K562 (cell line): ENCODE measurements around the gene SRRT. TPM values are rescaled to one million over a fixed set of nuclear protein-coding genes. Genes with fewer than 3 reads are reported as not detected.

Experiments used
- CBFA2T2 ChIP-seq: fragments of 450-650 bp; conservative IDR thresholded peaks from 2 replicates; pipeline ENCODE4 v1.6.1; 2017; ENCODE audit warnings: mild to moderate bottlenecking
- CTBP1 ChIP-seq: fragments of 450-650 bp; IDR thresholded peaks from 2 replicates; pipeline ENCODE4 v1.6.1; 2016; ENCODE audit warnings: borderline replicate concordance
- EP300 ChIP-seq: IDR thresholded peaks from 2 replicates; pipeline ENCODE4 v1.6.1; 2012; ENCODE audit warnings: low read length, improper control_type of control experiment
- HDGF ChIP-seq: fragments of 450-650 bp; IDR thresholded peaks from 2 replicates; pipeline ENCODE4 v1.6.1; 2016
- HOXB6 ChIP-seq: fragments of 250-450 bp; sonication (Bioruptor Pico); IDR thresholded peaks from 2 replicates; pipeline ENCODE4 v1.5.1; 2022; ENCODE audit warnings: mild to moderate bottlenecking, borderline replicate concordance
- KAT2B ChIP-seq: IDR thresholded peaks from one replicate; pipeline ENCODE4 v1.6.1; 2012; ENCODE audit warnings: low read depth, mild to moderate bottlenecking, control low read depth, inconsistent platforms, low read length, moderate library complexity
- MTF1 ChIP-seq: fragments of 250-450 bp; sonication (Bioruptor Pico); IDR thresholded peaks from 2 replicates; pipeline ENCODE4 v1.9.0; 2021; ENCODE audit warnings: moderate library complexity, mild to moderate bottlenecking, inconsistent platforms, borderline replicate concordance
- PHTF2 ChIP-seq: fragments of 250-450 bp; sonication (Bioruptor Pico); IDR thresholded peaks from 2 replicates; pipeline ENCODE4 v1.5.0; 2021; ENCODE audit warnings: mild to moderate bottlenecking
- RCOR1 ChIP-seq, 2 experiments: IDR thresholded peaks; 2 replicates each; pipeline ENCODE4 v1.6.1; 2012; ENCODE audit warnings: low read depth in 2 of 2, low read length in 2 of 2, borderline replicate concordance in 1 of 2, improper control_type of control experiment in 1 of 2
- SAFB ChIP-seq: fragments of 200-400 bp; formaldehyde crosslinking; IDR thresholded peaks from 2 replicates; pipeline ENCODE4 v1.6.1; 2017; ENCODE audit warnings: low read depth, low read length, borderline replicate concordance
- TBL1XR1 ChIP-seq, 2 experiments: IDR thresholded peaks; 2 replicates each; pipeline ENCODE4 v1.6.1; 2012; ENCODE audit warnings: improper control_type of control experiment in 2 of 2, low read length in 2 of 2, mild to moderate bottlenecking in 1 of 2
- TRIM28 ChIP-seq: fragments of 450-650 bp; IDR thresholded peaks from 2 replicates; pipeline ENCODE4 v1.6.1; 2017
- YY1 ChIP-seq, 3 experiments: IDR thresholded peaks; 2 replicates each; pipeline ENCODE4 v1.6.1; 2011; ENCODE audit warnings: low read length in 2 of 3, mild to moderate bottlenecking in 2 of 3, moderate library complexity in 2 of 3, borderline replicate concordance in 1 of 3, control low read depth in 1 of 3, low read depth in 1 of 3; ENCODE audit not compliant: insufficient read depth in 3 of 3, insufficient replicate concordance in 2 of 3, control insufficient read depth in 1 of 3, insufficient read length in 1 of 3; ENCODE audit errors: extremely low read depth in 1 of 3
- ZC3H8 ChIP-seq: fragments of 450-650 bp; IDR thresholded peaks from 2 replicates; pipeline ENCODE4 v1.6.1; 2017
- ZNF124 ChIP-seq: sonication (generic); formaldehyde crosslinking; IDR thresholded peaks from 2 replicates; pipeline ENCODE4 v1.8.1; 2022; ENCODE audit warnings: missing genetic modification reagents
- ZNF165 ChIP-seq: fragments of 250-450 bp; sonication (Bioruptor Pico); IDR thresholded peaks from 2 replicates; pipeline ENCODE4 v1.4.0; 2020; ENCODE audit warnings: borderline replicate concordance
- ZNF253 ChIP-seq: fragments of 250-450 bp; sonication (Bioruptor Pico); conservative IDR thresholded peaks from 2 replicates; pipeline ENCODE4 v1.6.1; 2021; ENCODE audit warnings: mild to moderate bottlenecking
- ZNF57 ChIP-seq: fragments of 450-650 bp; formaldehyde crosslinking; IDR thresholded peaks from 2 replicates; pipeline ENCODE4 v1.4.0; 2020; ENCODE audit warnings: mild to moderate bottlenecking, moderate library complexity
- ZNF764 ChIP-seq: fragments of 250-450 bp; sonication (Bioruptor Pico); IDR thresholded peaks from 2 replicates; pipeline ENCODE4 v1.4.0; 2020; ENCODE audit warnings: low read depth, mild to moderate bottlenecking, moderate library complexity
- ZNF778 ChIP-seq: fragments of 450-650 bp; formaldehyde crosslinking; IDR thresholded peaks from 2 replicates; pipeline ENCODE4 v1.4.0; 2020; ENCODE audit warnings: mild to moderate bottlenecking, moderate library complexity
- polyA plus RNA-seq, 8 experiments: library from polyadenylated mRNA; depleted of rRNA in 4 of 8; stranded (reverse) in 5 of 8; unstranded in 3 of 8; fragments of >200 nt; fragmentation: Nextera tagmentation in 2 of 8; fragmentation: Illumina TruSeq in 1 of 8; extraction: Ambion mirVana in 2 of 8; extraction: Trizol in 1 of 8; gene quantifications; 2 replicates each; pipeline versions ENCODE4 v1.2.1 to v1.2.3, GENCODE V29; 2011 to 2014; ENCODE audit warnings: inconsistent platforms in 1 of 8, missing spikeins in 1 of 8
- total RNA-seq, 7 experiments: library from RNA; depleted of rRNA in 6 of 7; stranded (reverse); fragments of >200 nt in 6 of 7; fragmentation: Illumina TruSeq in 2 of 7; extraction: Trizol in 2 of 7; gene quantifications; 2 replicates each; pipeline versions ENCODE4 v1.2.1 to v1.2.3, GENCODE V29; 2011 to 2021; ENCODE audit warnings: low replicate concordance in 1 of 7
- TF ChIP-seq, protein P1 (sequence below): fragments of 250-450 bp; sonication (Bioruptor Pico); IDR thresholded peaks from 2 replicates; pipeline ENCODE4 v1.5.0; 2022; ENCODE audit warnings: mild to moderate bottlenecking
- TF ChIP-seq, protein P2 (sequence below): fragments of 450-650 bp; IDR thresholded peaks from 2 replicates; pipeline ENCODE4 v1.7.1; 2018; ENCODE audit warnings: mild to moderate bottlenecking, low read depth; ENCODE audit not compliant: partially characterized antibody
- TF ChIP-seq, protein P3 (sequence below): fragments of 250-450 bp; sonication (Bioruptor Pico); IDR thresholded peaks from 2 replicates; pipeline ENCODE4 v1.8.0; 2021; ENCODE audit warnings: moderate library complexity, mild to moderate bottlenecking, inconsistent platforms
- TF ChIP-seq, protein P4 (sequence below): fragments of 250-450 bp; sonication (Bioruptor Pico); IDR thresholded peaks from 2 replicates; pipeline ENCODE4 v1.6.1; 2021; ENCODE audit warnings: mild to moderate bottlenecking

SRRT gene
- total and polyA plus RNA-seq, 9 of the 15 experiments (the other 6 are each of a cell fraction or from before 2014, with no cell fraction given) = 10.3 to 263 (median 84.4) TPM

DNA sequence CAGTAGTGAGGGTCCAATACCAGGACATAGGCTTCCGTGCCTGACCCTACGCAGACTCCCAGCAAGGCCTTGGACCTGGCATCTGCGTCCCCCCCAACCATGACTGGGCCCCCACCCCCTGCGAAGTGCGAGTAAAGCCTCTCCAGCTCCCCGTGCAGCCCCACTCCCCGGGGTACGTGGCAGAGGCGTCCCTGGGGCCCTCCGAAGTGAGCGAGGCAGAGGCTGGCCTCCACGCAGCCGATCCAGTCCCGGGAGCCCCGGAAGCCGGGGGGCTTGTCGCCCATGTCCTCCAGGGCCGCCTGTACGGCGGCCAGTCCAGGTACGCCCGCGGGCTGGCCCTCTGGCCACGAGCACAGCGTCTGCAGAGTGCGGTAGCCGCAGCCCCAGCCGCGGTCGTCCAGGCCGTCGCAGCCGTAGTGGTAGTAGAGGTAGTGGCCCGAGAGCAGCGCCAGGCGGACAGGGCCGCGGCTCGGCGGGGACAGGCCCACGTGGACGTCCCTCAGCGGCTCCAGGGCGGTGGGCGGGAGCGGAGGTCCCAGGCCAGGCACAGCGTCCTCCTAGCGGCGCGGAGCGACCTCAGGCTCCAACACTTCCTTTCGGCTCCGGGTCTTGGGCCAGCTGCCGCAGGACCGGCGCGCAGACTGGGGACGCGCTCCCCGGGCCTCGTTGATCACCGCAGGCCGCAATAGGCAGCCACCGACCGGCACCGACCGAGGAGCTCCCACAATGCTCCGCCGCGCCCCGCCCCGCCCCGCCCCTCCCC lies 14.3 kb downstream of the SRRT start, which contains the start of gene UFSP1 (continued):
- no peak; the same call in 1 of the 2 replicates for TF ChIP-seq ZNF764 (CRISPR knock-in tag)
- no peak for TF ChIP-seq HOXB6 (CRISPR knock-in tag)
- TF ChIP-seq EP300 = no peak
- no peak for TF ChIP-seq ZNF57 (CRISPR knock-in tag)
- TF ChIP-seq, protein P1, sequence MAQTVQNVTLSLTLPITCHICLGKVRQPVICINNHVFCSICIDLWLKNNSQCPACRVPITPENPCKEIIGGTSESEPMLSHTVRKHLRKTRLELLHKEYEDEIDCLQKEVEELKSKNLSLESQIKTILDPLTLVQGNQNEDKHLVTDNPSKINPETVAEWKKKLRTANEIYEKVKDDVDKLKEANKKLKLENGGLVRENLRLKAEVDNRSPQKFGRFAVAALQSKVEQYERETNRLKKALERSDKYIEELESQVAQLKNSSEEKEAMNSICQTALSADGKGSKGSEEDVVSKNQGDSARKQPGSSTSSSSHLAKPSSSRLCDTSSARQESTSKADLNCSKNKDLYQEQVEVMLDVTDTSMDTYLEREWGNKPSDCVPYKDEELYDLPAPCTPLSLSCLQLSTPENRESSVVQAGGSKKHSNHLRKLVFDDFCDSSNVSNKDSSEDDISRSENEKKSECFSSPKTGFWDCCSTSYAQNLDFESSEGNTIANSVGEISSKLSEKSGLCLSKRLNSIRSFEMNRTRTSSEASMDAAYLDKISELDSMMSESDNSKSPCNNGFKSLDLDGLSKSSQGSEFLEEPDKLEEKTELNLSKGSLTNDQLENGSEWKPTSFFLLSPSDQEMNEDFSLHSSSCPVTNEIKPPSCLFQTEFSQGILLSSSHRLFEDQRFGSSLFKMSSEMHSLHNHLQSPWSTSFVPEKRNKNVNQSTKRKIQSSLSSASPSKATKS (CRISPR knock-in tag) = no peak
- TF ChIP-seq TBL1XR1 (IDR thresholded peaks at IDR 0.05; ENCODE audit: low read length in 2 of 2) = peak in 1 of 2 experiments; percentile 63; a peak in 1 of 4 replicates
- TF ChIP-seq, protein P2, sequence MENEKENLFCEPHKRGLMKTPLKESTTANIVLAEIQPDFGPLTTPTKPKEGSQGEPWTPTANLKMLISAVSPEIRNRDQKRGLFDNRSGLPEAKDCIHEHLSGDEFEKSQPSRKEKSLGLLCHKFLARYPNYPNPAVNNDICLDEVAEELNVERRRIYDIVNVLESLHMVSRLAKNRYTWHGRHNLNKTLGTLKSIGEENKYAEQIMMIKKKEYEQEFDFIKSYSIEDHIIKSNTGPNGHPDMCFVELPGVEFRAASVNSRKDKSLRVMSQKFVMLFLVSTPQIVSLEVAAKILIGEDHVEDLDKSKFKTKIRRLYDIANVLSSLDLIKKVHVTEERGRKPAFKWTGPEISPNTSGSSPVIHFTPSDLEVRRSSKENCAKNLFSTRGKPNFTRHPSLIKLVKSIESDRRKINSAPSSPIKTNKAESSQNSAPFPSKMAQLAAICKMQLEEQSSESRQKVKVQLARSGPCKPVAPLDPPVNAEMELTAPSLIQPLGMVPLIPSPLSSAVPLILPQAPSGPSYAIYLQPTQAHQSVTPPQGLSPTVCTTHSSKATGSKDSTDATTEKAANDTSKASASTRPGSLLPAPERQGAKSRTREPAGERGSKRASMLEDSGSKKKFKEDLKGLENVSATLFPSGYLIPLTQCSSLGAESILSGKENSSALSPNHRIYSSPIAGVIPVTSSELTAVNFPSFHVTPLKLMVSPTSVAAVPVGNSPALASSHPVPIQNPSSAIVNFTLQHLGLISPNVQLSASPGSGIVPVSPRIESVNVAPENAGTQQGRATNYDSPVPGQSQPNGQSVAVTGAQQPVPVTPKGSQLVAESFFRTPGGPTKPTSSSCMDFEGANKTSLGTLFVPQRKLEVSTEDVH = no peak
- no peak for TF ChIP-seq CBFA2T2
- TF ChIP-seq, protein P3, sequence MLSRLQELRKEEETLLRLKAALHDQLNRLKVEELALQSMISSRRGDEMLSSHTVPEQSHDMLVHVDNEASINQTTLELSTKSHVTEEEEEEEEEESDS = no peak
- no peak for TF ChIP-seq SAFB
- TF ChIP-seq RCOR1 (IDR thresholded peaks at IDR 0.05; ENCODE audit: borderline replicate concordance in 1 of 2, low read depth in 2 of 2, low read length in 2 of 2) = no peak
- TF ChIP-seq KAT2B = no peak
- TF ChIP-seq ZC3H8 = no peak
- TF ChIP-seq, protein P4, sequence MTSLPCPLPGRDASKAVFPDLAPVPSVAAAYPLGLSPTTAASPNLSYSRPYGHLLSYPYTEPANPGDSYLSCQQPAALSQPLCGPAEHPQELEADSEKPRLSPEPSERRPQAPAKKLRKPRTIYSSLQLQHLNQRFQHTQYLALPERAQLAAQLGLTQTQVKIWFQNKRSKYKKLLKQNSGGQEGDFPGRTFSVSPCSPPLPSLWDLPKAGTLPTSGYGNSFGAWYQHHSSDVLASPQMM (CRISPR knock-in tag) = no peak
- no peak for TF ChIP-seq ZNF253 (CRISPR knock-in tag)
- TF ChIP-seq ZNF124 (CRISPR knock-in tag) = no peak
- TF ChIP-seq MTF1 (CRISPR knock-in tag) = no peak
- TF ChIP-seq YY1 (IDR thresholded peaks at IDR 0.05; ENCODE audit: borderline replicate concordance in 1 of 3, control insufficient read depth in 1 of 3, extremely low read depth in 1 of 3, insufficient read depth in 3 of 3, insufficient read length in 1 of 3, insufficient replicate concordance in 2 of 3, low read depth in 1 of 3, low read length in 2 of 3) = peak in 2 of 3 experiments; percentile 56 to 68
- TF ChIP-seq ZNF165 (CRISPR knock-in tag) = no peak
- TF ChIP-seq TRIM28 = no peak
- TF ChIP-seq PHTF2 (CRISPR knock-in tag) = no peak
- no peak for TF ChIP-seq ZNF778 (CRISPR knock-in tag)
- no peak for TF ChIP-seq HDGF
- TF ChIP-seq CTBP1 = peak; percentile 68; the same call in 1 of the 2 replicates
